Colonic mucosa (tissue), 4 donors: Measurements from ENCODE around the gene HELZ2. TPM values are rescaled to one million over a fixed set of nuclear protein-coding genes. Genes with fewer than 3 reads are reported as not detected.

Source experiments
- DNase-seq: peaks from one replicate; pipeline ENCODE4 v3.0.0-alpha.2; 2020
- H3K27ac ChIP-seq: fragments of 200-600 bp; one replicate; pipeline ENCODE4 v1.8.0; 2021
- H3K27me3 ChIP-seq: fragments of 200-600 bp; one replicate; pipeline ENCODE4 v1.8.0; 2021
- H3K36me3 ChIP-seq: fragments of 200-600 bp; one replicate; pipeline ENCODE4 v1.8.0; 2021
- H3K4me1 ChIP-seq: fragments of 200-600 bp; one replicate; pipeline ENCODE4 v1.8.0; 2021; ENCODE audit warnings: mild to moderate bottlenecking
- H3K4me3 ChIP-seq: fragments of 200-600 bp; one replicate; pipeline ENCODE4 v1.8.0; 2021
- H3K9ac ChIP-seq, 2 donors: one replicate each; pipeline ENCODE4 v1.7.0; 2013; ENCODE audit warnings: control low read depth in 2 of 2, low read depth in 2 of 2, low read length in 2 of 2
- H3K9me3 ChIP-seq: fragments of 200-600 bp; one replicate; pipeline ENCODE4 v1.8.0; 2021
- intact Hi-C: fragments of 100-400 bp; cut with DNase I; formaldehyde crosslinking; loops from one replicate; pipeline ENCODE4 v1.14.1; 2022
- total RNA-seq, 2 donors: library from RNA; stranded (reverse); fragmentation: NEBNext Ultra II Directional in 1 of 2; extraction: Animal tissue kit (Norgen Biotek cat#: 25700) in 1 of 2; gene quantifications; one replicate each; pipeline ENCODE4 v1.2.1, GENCODE V29; 2021
- TF ChIP-seq, protein P1 (sequence below): fragments of 200-600 bp; IDR thresholded peaks from one replicate; pipeline ENCODE4 v1.8.0; 2022; ENCODE audit warnings: antibody characterized with exemption, mild to moderate bottlenecking
- donor health status: healthy.
- donor health status: DM: no; HTN: no; CAD: no.
- donor health status: DM: no; HTN: no; CAD: no.

HELZ2 gene
- total RNA-seq, 2 donors from 2014 or later = 36.3 to 38.0 TPM

DNA sequence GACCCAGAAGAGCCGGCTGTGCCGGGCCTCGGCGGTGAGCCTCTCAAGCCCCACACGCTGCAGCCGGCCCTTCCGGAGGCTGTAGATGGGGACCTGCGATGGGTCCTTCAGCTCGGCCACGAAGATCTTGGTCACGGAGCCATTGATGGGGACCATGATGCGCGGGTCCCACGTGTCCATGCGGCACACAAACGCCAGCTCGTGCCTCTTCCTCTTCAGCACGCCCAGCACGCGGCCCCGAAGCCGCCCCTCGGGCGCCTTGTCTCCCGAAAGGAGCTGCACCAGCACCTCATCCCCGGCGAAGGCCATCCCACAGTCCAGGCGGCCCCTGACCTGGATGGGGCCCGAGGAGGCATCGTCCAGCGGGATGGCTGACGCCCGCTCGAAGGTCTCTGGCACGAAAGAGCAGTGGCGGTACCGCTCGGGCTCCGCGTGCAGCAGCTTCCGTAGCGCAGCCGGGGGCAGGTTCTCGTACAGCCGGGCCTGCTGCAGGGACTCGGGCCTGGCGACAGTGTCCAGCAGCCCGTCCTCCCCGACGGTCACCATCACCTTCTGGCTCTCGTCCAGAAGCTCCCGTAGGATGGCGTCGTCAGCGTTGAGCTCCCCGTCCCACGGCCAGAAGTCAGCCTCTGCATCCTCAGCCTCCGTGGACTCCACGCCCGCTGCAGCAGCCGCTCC is 8.9 kb downstream of the HELZ2 start:
- TF ChIP-seq, protein P1, sequence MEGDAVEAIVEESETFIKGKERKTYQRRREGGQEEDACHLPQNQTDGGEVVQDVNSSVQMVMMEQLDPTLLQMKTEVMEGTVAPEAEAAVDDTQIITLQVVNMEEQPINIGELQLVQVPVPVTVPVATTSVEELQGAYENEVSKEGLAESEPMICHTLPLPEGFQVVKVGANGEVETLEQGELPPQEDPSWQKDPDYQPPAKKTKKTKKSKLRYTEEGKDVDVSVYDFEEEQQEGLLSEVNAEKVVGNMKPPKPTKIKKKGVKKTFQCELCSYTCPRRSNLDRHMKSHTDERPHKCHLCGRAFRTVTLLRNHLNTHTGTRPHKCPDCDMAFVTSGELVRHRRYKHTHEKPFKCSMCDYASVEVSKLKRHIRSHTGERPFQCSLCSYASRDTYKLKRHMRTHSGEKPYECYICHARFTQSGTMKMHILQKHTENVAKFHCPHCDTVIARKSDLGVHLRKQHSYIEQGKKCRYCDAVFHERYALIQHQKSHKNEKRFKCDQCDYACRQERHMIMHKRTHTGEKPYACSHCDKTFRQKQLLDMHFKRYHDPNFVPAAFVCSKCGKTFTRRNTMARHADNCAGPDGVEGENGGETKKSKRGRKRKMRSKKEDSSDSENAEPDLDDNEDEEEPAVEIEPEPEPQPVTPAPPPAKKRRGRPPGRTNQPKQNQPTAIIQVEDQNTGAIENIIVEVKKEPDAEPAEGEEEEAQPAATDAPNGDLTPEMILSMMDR = no peak
- Histone ChIP-seq H3K27me3 (no peaks in the 10 kb centered on the region), H3K36me3 (peaks cover 9% of the 10 kb centered on the region)

DNA sequence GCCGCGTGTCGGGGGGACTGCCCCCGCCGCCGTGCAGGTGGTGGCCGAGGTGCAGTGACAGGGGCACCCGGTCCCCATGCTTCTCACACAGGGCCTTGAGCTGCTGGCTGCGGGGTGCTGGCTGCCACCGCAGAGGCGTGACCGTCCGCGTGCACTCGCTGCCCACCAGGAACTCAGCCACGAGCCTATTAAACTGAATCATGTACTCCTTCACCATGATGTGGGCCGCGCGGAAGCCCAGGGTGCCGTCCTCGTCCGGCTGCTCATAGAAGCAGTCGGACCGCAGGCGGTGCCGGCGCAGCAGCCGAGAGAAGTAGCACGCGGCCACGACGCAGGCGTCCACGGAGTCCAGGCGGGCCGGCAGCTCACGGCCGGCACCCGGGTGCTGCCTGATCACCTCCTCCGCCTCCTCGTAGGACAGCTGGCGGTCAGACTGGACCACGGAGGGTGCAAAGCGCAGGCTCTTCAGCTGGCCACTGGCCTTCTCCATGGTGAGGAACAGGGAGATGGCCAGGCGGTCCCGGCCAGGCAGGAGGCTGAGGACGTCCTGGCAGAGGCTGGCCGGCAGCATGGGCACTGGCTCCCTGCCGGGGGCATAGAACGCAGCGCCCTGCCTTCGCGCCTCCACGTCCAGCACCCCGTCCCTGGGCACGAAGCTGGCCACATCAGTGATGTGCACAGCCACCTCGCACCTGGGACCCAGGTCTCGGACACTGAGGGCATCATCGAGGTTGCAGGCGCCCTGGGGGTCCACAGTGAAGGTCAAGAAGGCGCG is 9.8 kb downstream of the HELZ2 start:
- H3K36me3 ChIP-seq = peaks cover 9% of the 10 kb centered on the region
- H3K4me1 ChIP-seq = no peaks in the 10 kb centered on the region
- DNase-seq = no peak
- no peak overlapping the region for H3K9ac ChIP-seq
- intact Hi-C loops = no loop called here
- TF ChIP-seq, protein P1 = no peak
- H3K27me3 ChIP-seq = no peaks in the 10 kb centered on the region
- H3K4me3 ChIP-seq = no peak overlapping the region
- H3K9me3 ChIP-seq = no peaks in the 10 kb centered on the region
- no peak overlapping the region for H3K27ac ChIP-seq

More for the DNA sequence above, 8.9 kb downstream of the HELZ2 start:
- no peaks in the 10 kb centered on the region for H3K9me3 ChIP-seq
- H3K4me3 ChIP-seq = no peak overlapping the region
- H3K9ac ChIP-seq = no peak overlapping the region
- intact Hi-C loops = no loop called here
- H3K4me1 ChIP-seq = no peaks in the 10 kb centered on the region
- no peak overlapping the region for H3K27ac ChIP-seq
- DNase-seq = no peak

DNA sequence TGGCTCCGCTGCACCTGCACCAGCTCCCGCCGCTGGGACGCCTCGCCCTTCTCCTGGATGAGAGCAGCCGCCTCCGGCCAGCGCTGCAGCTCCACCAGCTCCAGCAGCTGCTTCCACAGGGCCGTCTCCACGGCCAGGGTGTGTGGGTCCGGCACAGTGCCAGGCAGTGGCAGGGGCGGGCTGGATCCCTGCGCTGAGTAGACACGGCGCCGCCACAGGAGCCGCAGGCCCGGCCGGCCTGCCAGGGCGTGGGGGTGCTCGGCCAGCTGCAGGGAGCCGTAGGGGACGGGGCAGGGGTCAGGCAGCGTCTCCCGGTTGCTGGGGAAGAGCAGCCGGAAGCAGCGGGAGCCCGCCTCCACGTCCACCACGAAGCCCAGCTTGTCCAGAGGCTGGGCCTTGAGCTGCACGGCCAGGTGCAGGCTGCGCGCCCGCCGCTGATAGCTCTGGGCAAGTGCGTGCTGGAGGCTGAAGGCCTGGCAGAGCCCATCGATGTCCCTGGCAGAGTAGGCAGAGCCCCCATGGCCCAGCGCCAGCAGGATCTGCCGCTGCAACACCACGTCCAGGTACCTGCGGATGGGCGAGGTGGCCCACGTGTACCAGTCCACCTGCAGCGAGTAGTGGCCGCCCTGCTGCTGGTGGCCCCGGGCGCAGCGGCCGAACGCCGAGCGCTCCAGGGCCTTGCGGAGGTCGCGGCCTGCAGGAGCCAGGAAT is 10.7 kb downstream of the HELZ2 start:
- Histone ChIP-seq H3K27ac (no peak overlapping the region), H3K9me3 (no peaks in the 10 kb centered on the region), H3K4me1 (no peaks in the 10 kb centered on the region), H3K27me3 (no peaks in the 10 kb centered on the region), H3K36me3 (peaks cover 9% of the 10 kb centered on the region), H3K9ac (no peak overlapping the region), H3K4me3 (no peak overlapping the region)
- no peak for DNase-seq
- intact Hi-C loops = no loop called here
- TF ChIP-seq, protein P1 = no peak

DNA sequence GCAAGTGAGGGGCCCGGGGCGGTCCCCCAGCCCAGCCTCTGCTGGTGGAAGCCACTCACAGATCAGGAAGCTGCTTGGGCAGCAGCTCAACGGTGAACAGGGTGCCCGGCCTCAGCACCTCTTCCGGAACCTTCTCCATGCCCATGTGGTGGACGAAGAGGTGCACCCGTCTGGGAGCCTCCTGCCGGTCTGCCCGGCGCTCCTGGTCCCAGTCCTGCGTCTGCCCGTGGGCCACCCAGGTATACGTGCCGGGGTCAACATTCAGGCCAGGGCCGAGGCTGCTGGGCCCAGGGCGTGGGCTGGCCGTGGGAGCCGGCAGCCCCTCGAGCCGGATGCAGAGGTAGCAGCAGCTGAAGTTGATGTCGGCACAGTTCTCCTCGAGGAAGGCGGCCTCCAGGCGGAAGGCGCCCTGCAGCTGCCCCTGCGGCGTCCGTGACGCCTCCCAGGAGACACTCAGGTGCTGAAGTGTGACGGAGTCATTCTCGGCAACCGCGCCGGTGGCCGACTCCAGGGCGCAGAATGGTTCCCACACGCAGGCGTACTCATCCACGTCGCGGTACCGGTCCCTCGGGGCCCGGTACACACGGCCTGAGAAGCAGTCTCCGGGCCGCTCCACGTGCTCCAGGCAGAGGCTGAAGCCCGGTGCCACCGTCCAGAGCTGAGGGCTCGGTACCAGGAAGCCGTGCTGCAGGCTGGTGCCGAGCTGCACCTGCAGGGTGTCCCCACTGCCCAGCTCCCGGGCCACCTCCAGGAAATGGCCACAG is 11.4 kb downstream of the HELZ2 start:
- H3K9me3 ChIP-seq = no peaks in the 10 kb centered on the region
- peaks cover 9% of the 10 kb centered on the region for H3K36me3 ChIP-seq
- H3K9ac ChIP-seq = no peak overlapping the region
- no peaks in the 10 kb centered on the region for H3K4me1 ChIP-seq
- H3K27ac ChIP-seq = no peak overlapping the region
- DNase-seq = no peak
- TF ChIP-seq, protein P1 = no peak
- H3K27me3 ChIP-seq = no peaks in the 10 kb centered on the region
- H3K4me3 ChIP-seq = no peak overlapping the region
- intact Hi-C loops = no loop called here
